ENCODE measurements around the gene ALMS1.
"Not testable (repeated sequence)": the region's sequence is repeated elsewhere in the genome, so short reads cannot be mapped to it uniquely, and the experiment has no call there.

- TF ChIP-seq CTCF (conservative IDR thresholded peaks at IDR 0.05; ENCODE audit: low read length); EZH2phosphoT487 (IDR thresholded peaks at IDR 0.05; ENCODE audit: borderline replicate concordance, low read depth, low read length): not testable (repeated sequence)
These were observed 98.2 kb downstream of the ALMS1 start for GRCh38 chr2:73483874-73484273.
